ENCODE measurements around the gene RABGAP1L. TPM values are rescaled to one million over a fixed set of nuclear protein-coding genes. Genes with fewer than 3 reads are reported as not detected.

RABGAP1L gene
- total and polyA plus RNA-seq, 2 of the 4 experiments (the other 2 are of a cell fraction): 7.9 to 26.7 TPM

DNA sequence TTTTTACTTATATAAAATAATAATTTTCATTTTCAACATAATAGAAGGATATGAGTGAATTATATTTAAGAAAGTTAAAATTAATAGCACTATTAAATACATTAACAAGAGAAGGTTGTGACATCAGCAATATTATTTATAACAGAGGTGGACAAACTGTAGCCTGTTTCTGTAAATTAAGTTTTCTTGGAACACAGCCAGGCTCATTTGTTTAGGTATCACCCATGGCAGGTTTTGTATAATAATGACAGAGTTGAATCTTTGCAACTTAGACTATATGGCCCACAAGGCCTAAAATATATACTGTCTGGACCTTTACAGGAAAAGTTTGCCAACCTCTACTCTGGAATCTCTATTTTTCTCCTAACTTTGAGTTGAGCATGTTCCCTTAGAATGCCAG is 797.7 kb downstream of the RABGAP1L start:
- no peak for TF ChIP-seq NFE2L2 (IDR thresholded peaks at IDR 0.05; ENCODE audit: low read depth, low read length)
- TF ChIP-seq FOS (IDR thresholded peaks at IDR 0.05; ENCODE audit: low read depth, low read length): no peak
- TF ChIP-seq, protein P1, sequence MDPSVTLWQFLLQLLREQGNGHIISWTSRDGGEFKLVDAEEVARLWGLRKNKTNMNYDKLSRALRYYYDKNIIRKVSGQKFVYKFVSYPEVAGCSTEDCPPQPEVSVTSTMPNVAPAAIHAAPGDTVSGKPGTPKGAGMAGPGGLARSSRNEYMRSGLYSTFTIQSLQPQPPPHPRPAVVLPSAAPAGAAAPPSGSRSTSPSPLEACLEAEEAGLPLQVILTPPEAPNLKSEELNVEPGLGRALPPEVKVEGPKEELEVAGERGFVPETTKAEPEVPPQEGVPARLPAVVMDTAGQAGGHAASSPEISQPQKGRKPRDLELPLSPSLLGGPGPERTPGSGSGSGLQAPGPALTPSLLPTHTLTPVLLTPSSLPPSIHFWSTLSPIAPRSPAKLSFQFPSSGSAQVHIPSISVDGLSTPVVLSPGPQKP (IDR thresholded peaks at IDR 0.05; ENCODE audit: borderline replicate concordance, low read depth, low read length): no peak
- DNase-seq (no peak), ATAC-seq (ENCODE audit: low read depth) (no peak)
- ChIA-PET CTCF (no interaction called here), POLR2A (ENCODE audit: unreplicated experiment) (no interaction called here)
- no peaks in the 10 kb centered on the region for H4K20me1 ChIP-seq (ENCODE audit: insufficient read depth, low read length)
- dilution Hi-C loops (cut with HindIII; ENCODE audit: low sequenced_read_pairs, unreplicated experiment) (no loop called here), in situ Hi-C loops (cut with MboI; ENCODE audit: low sequenced_read_pairs) (no loop called here), intact Hi-C loops (cut with micrococcal nuclease) (no loop called here)
- no peaks in the 10 kb centered on the region for H3K79me1 ChIP-seq (ENCODE audit: low read depth in 1 of 2, low read length in 2 of 2)
- no peaks in the 10 kb centered on the region for H3K9me3 ChIP-seq (ENCODE audit: control insufficient read depth, insufficient read depth, low read length)
- no peak overlapping the region for H3K23ac ChIP-seq (ENCODE audit: low read depth, low read length)
- no peak overlapping the region for H3K4me2 ChIP-seq (ENCODE audit: low read depth, low read length)
- H3K18ac ChIP-seq (ENCODE audit: low read depth, low read length): no peak overlapping the region
- H3K4me3 ChIP-seq (ENCODE audit: insufficient read depth, low read depth, low read length): no peak overlapping the region
- no peak overlapping the region for H4K5ac ChIP-seq (ENCODE audit: low read depth, low read length)
- no peak overlapping the region for H3K9ac ChIP-seq (ENCODE audit: low read depth, low read length)
- H2BK15ac ChIP-seq (ENCODE audit: low read depth, low read length): no peak overlapping the region
- no peak overlapping the region for H2BK120ac ChIP-seq (ENCODE audit: low read depth, low read length)
- no peak overlapping the region for H2AFZ ChIP-seq (replicated peaks; ENCODE audit: low read length, poor library complexity)
- no peak overlapping the region for H3K27ac ChIP-seq (ENCODE audit: insufficient read depth, low read length)
- H3K9me1 ChIP-seq (ENCODE audit: insufficient read depth, low read length): no peaks in the 10 kb centered on the region
- BruUV-seq (replicated peaks): no TSS peak
- H2AK5ac ChIP-seq (ENCODE audit: low read depth, low read length): no peak overlapping the region
- H3K56ac ChIP-seq (ENCODE audit: extremely low read depth, insufficient read depth, low read length): no peak overlapping the region
- no peak overlapping the region for H3K14ac ChIP-seq (replicated peaks; ENCODE audit: low read depth, low read length)
- H2BK5ac ChIP-seq (ENCODE audit: low read depth, low read length, poor library complexity, severe bottlenecking): no peak overlapping the region
- H2AK9ac ChIP-seq (replicated peaks; ENCODE audit: low read depth, low read length, poor library complexity): no peak overlapping the region
- no peaks in the 10 kb centered on the region for H3K27me3 ChIP-seq (ENCODE audit: control insufficient read depth, insufficient read depth, low read length)
- no peak overlapping the region for H3K4ac ChIP-seq (ENCODE audit: low read depth, low read length)
- H3K36me3 ChIP-seq (ENCODE audit: control insufficient read depth, insufficient read depth, low read length): no peaks in the 10 kb centered on the region
- H3K4me1 ChIP-seq (ENCODE audit: control insufficient read depth, insufficient read depth, low read length): no peaks in the 10 kb centered on the region
- H2BK20ac ChIP-seq (ENCODE audit: low read depth, low read length): no peak overlapping the region
- no peak overlapping the region for H4K91ac ChIP-seq (ENCODE audit: insufficient read depth, low read depth, low read length)
- H4K8ac ChIP-seq (ENCODE audit: low read depth in 2 of 2, low read length in 2 of 2): no peak overlapping the region
